Stimulated activated CD4-positive, alpha-beta T cell treated with anti-CD3 and anti-CD28 coated beads, Interleukin-4, amount 100 ng/mL, for 24 hours (primary cell): ENCODE measurements around the gene SCGB1D2.

Source experiments
- DNase-seq: peaks from one replicate; pipeline ENCODE4 v3.0.0-alpha.2; 2020

SCGB1D2 gene

DNA sequence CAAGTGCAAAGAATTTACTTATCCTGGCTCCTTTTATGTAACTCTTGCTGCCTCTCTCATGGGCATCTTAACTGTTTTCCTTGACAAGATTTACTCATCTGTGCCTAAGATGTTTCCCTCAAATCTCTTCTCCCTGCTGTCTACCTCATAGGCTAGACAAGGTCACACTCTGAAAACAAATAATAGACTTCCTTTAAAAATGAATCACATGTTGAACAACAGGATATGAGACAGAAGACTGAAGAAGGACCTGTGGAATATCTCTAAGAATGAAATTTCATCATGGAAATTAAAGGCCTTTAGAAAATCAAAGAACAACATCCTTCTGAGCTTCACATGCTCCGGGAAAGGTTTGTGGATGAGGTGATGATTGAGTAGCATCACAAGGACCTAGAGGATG is 22.0 kb downstream of the SCGB1D2 start:
- no peak for DNase-seq

DNA sequence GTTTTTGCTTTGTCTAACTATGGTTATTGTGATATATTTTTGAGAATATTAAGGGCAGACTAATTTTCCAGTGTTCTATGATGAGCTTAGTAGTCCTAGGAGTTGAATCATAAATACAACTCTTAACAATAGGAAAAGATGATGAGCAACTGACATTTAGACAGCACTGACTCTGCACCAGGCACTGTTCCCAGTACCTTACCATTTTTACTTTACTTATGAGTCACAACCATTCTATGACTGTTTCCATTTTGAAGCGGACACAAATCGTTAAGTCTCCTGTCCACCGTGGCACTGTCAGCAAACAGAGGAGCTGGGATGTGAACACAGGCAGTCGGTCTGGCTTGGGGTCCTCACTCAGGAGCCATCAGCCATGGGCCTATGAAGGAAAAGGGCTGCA is 24.5 kb downstream of the SCGB1D2 start:
- no peak for DNase-seq

DNA sequence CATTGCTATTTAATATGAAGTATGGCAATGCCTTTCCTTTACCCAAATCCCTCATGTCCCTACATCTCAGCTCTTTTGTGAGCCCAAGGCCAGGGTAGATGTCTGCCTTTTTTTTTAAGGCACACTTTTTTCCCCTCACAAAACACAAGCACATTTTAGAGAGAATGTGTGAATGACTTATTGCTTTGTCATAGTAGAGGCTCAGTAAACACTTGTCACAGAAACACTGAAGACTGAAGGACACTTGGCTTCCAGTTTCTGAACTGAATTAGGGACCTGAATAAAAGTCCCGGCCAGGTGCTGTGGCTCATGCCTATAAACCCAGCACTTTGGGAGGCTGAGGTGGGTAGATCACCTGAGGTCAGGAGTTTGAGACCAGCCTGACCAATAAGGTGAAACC is 25.0 kb downstream of the SCGB1D2 start:
- DNase-seq = no peak

DNA sequence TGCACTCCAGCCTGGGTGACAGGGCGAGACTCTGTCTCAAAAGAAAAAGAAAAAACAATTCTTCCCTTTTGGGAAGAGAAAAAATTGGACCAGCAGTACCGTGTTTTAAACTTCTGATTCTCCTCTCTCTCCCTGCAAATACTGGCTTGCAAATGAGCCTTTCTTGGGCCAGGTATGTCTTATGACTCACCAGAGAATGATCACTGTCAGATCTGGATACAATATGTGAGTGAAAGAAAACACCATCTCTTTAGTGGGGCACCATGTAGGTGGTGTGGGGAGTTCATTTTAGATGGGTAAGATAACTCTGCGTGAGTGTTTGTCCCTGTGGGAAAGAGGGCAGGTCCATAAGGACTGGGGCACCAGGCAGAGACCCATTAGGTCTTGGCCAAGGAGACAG is 25.5 kb downstream of the SCGB1D2 start:
- no peak for DNase-seq

DNA sequence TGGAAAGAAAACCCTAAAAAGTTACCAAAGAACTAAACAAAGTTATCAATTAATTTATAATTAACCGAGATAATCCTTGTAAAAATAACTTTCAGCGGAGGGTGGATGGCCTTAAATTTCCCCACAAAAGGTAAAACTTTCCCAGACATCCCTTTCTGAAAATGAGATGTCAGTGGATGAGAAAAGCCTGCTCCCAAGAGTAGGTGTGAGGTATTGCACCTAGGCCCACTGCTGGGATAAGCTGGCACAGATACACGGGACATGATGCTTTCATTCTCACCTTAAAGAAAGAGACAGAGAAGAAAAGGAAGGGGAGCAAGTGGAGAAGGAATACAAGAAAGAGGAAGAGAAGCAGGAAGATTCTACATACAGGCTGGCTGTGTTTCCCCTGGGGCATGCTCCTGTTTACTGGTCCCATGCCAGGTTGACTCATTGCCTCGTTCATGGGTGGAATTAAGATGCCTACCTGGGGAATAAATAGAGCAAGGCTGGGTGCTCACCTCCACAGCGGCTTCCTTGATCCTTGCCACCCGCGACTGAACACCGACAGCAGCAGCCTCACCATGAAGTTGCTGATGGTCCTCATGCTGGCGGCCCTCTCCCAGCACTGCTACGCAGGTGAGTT is 27.7 kb downstream of the SCGB1D2 start, which contains the start of gene SCGB2A2:
TSS of gene SCGB2A2 (plus strand) at position 505 of the 625 bp plus-strand sequence. CDS start at position 564, 59 bp downstream.
- no peak for DNase-seq

DNA sequence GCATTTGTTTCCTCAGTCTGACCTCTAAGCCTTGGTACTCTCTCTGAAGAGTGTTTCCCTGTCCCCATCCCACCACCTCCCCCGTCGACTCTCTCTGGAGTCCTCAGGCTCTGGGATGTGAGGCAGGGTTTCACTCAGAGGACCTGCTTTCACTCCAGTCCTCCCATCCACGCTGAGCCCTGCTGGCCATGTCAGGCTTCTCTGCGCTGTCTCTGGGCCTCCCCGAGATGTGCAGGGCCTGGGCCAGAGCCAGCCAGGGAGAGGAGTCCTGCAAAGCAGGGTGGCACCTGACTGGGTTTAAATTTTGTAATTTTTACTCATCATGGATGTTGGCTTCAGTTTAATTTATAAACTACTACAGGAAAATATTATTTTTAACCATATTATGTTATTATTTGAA is 31.2 kb downstream of the SCGB1D2 start:
- no peak for DNase-seq

DNA sequence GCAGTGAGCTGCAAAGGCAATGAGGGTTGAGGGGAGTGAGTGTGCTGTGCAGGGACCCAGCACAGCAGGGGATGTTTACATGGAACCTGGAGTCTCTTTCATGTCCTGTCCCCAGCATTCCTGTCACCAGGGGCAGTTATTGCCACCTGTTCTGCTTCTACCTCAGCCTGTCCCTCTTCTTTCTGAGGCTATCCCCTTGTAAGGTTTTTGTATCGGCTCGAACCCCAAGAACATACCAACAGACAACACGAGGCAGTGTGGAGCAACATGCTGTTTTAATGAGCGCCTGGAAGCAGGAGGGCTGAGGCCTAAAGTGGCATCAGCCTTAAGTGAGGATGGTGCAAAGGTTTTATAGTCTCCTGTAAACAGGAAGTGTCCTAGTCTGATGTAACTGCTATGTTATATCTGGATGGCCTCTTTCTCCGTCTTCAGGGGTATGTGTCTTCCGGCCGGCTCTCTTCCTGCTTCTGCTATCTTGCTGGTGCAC is 31.8 kb downstream of the SCGB1D2 start:
- no peak for DNase-seq

DNA sequence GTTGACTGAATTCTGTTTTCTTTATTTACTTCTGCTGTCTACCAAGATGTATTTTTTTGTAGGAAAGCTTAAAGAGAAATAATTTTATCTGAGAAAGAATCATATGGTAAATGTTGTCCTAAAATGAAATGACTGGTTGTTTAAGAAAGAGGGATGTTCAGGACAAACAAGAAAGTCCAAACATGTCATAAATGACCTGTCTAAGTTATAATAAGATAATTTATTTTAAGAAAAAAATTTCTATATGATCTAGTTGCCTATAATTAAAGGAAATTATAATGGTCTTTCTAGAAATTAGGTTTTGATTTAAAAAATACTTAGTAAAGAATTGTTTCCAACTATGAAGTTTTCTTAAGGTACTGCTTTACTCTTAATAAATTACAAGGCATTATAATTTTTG is 38.4 kb downstream of the SCGB1D2 start:
- no peak for DNase-seq
